Activated CD4-positive, alpha-beta T cell treated with anti-CD3 and anti-CD28 coated beads, Interleukin-2, amount 10 ng/mL, durations not matched to agents 7 days and 5 days (primary cell): ENCODE results near the gene LPA. TPM values are rescaled to one million over a fixed set of nuclear protein-coding genes. Genes with fewer than 3 reads are reported as not detected.
"Not testable (repeated sequence)": the region's sequence is repeated elsewhere in the genome, so short reads cannot be mapped to it uniquely, and the experiment has no call there.

Experiments
- CTCF ChIA-PET: fragments of 350-600 bp; sonication (Branson Sonifier 250); formaldehyde crosslinking; loops from one replicate; lab custom pipeline; 2021; ENCODE audit warnings: antibody characterized with exemption; lab: Charles Lee
- POLR2A ChIA-PET: fragments of 350-600 bp; sonication (Branson Sonifier 250); formaldehyde crosslinking; loops from one replicate; lab custom pipeline; 2021; ENCODE audit warnings: antibody characterized with exemption; lab: Charles Lee
- DNase-seq: peaks from one replicate; pipeline ENCODE4 v3.0.0-alpha.2; 2020
- H3K27ac Mint-ChIP-seq: one replicate; pipeline ENCODE4 v1.8.0; 2021; ENCODE audit warnings: mild to moderate bottlenecking, moderate library complexity, mixed read lengths
- H3K27me3 Mint-ChIP-seq: one replicate; pipeline ENCODE4 v1.8.0; 2021; ENCODE audit warnings: mixed read lengths
- H3K36me3 Mint-ChIP-seq: one replicate; pipeline ENCODE4 v1.8.0; 2021; ENCODE audit warnings: low read depth, mixed read lengths
- H3K4me1 Mint-ChIP-seq: one replicate; pipeline ENCODE4 v1.8.0; 2021; ENCODE audit warnings: mixed read lengths
- H3K4me3 Mint-ChIP-seq: one replicate; pipeline ENCODE4 v1.8.0; 2021; ENCODE audit warnings: mild to moderate bottlenecking, moderate library complexity, mixed read lengths
- H3K9me3 Mint-ChIP-seq: one replicate; pipeline ENCODE4 v1.8.0; 2021; ENCODE audit warnings: mixed read lengths
- total RNA-seq, 2 experiments: library from RNA; stranded (reverse); gene quantifications; one replicate each; pipeline ENCODE4 v1.2.3, GENCODE V29; 2021

The LPA gene
- total RNA-seq, 2 experiments from 2014 or later, result not detected

- peaks cover 2% of the 10 kb centered on the region for H3K27me3 Mint-ChIP-seq
- CTCF ChIA-PET, result no interaction called here
- DNase-seq, result no peak
- POLR2A ChIA-PET, result no interaction called here
- H3K9me3 Mint-ChIP-seq, result no peaks in the 10 kb centered on the region
- no peaks in the 10 kb centered on the region for H3K4me1 Mint-ChIP-seq
- H3K4me3 Mint-ChIP-seq, result no peak overlapping the region
- H3K27ac Mint-ChIP-seq, result no peak overlapping the region
- H3K36me3 Mint-ChIP-seq, result no peaks in the 10 kb centered on the region
These were observed 77.7 kb downstream of the LPA start for GRCh38 chr6:160586374-160586773.

GRCh38 chr6:160583794-160584193, 80.3 kb downstream of the LPA start:
- Mint-ChIP-seq H3K4me3 (no peak overlapping the region), H3K9me3 (no peaks in the 10 kb centered on the region), H3K36me3 (no peaks in the 10 kb centered on the region), H3K27me3 (peaks cover 2% of the 10 kb centered on the region), H3K4me1 (no peaks in the 10 kb centered on the region), H3K27ac (no peak overlapping the region)
- ChIA-PET CTCF (no interaction called here), POLR2A (no interaction called here)
- no peak for DNase-seq

- POLR2A ChIA-PET, result no interaction called here
These were observed 82.7 kb downstream of the LPA start for GRCh38 chr6:160581406-160581805.

GRCh38 chr6:160578515-160578914, 85.6 kb downstream of the LPA start:
- CTCF ChIA-PET, DNase-seq, POLR2A ChIA-PET: not testable (repeated sequence)

More at GRCh38 chr6:160581406-160581805, 82.7 kb downstream of the LPA start:
- Mint-ChIP-seq H3K9me3 (no peaks in the 10 kb centered on the region), H3K4me3 (no peak overlapping the region), H3K4me1 (no peaks in the 10 kb centered on the region), H3K27me3 (peaks cover 2% of the 10 kb centered on the region), H3K27ac (no peak overlapping the region), H3K36me3 (no peaks in the 10 kb centered on the region)
- CTCF ChIA-PET, result no interaction called here
- DNase-seq, result no peak

GRCh38 chr6:160573943-160574342, 90.1 kb downstream of the LPA start:
- CTCF ChIA-PET, result no interaction called here
- no peak for DNase-seq
- Mint-ChIP-seq H3K27me3 (no peaks in the 10 kb centered on the region), H3K4me3 (no peak overlapping the region), H3K36me3 (no peaks in the 10 kb centered on the region), H3K27ac (no peak overlapping the region), H3K4me1 (no peaks in the 10 kb centered on the region), H3K9me3 (no peaks in the 10 kb centered on the region)
- POLR2A ChIA-PET, result no interaction called here

More at GRCh38 chr6:160578515-160578914, 85.6 kb downstream of the LPA start:
- not testable (repeated sequence) for H3K27ac Mint-ChIP-seq, H3K27me3 Mint-ChIP-seq, H3K9me3 Mint-ChIP-seq, H3K36me3 Mint-ChIP-seq, H3K4me3 Mint-ChIP-seq, H3K4me1 Mint-ChIP-seq

GRCh38 chr6:160571201-160571600, 92.9 kb downstream of the LPA start:
- H3K9me3 Mint-ChIP-seq, POLR2A ChIA-PET, CTCF ChIA-PET, H3K27ac Mint-ChIP-seq, H3K36me3 Mint-ChIP-seq, H3K4me1 Mint-ChIP-seq, H3K4me3 Mint-ChIP-seq, H3K27me3 Mint-ChIP-seq, DNase-seq: not testable (repeated sequence)

- Mint-ChIP-seq H3K36me3 (no peaks in the 10 kb centered on the region), H3K27ac (no peak overlapping the region), H3K4me1 (no peaks in the 10 kb centered on the region), H3K27me3 (peaks cover 10% of the 10 kb centered on the region), H3K9me3 (no peaks in the 10 kb centered on the region), H3K4me3 (no peak overlapping the region)
- no peak for DNase-seq
- POLR2A ChIA-PET, result no interaction called here
- CTCF ChIA-PET, result interaction anchor here (0.7 to 1.1 kb wide), 2 partner anchors 11 kb away, joined by 3 read pairs; no protein-coding TSS in a partner anchor
These were observed 119.3 kb downstream of the LPA start for GRCh38 chr6:160544802-160545201.

- no peaks in the 10 kb centered on the region for H3K9me3 Mint-ChIP-seq
These were observed 128.8 kb downstream of the LPA start for GRCh38 chr6:160535270-160535669.

GRCh38 chr6:160534050-160534696, 129.9 kb downstream of the LPA start:
- ChIA-PET CTCF (interaction anchor here (0.5 to 4.7 kb wide), 8 partner anchors 9 to 396 kb away, joined by 3 to 28 read pairs (median 4); no protein-coding TSS in a partner anchor), POLR2A (no interaction called here)
- H3K27ac Mint-ChIP-seq, result no peak overlapping the region
- peaks cover 2% of the 10 kb centered on the region for H3K9me3 Mint-ChIP-seq
- no peaks in the 10 kb centered on the region for H3K36me3 Mint-ChIP-seq
- peaks cover 20% of the 10 kb centered on the region for H3K27me3 Mint-ChIP-seq
- H3K4me1 Mint-ChIP-seq, result no peaks in the 10 kb centered on the region
- H3K4me3 Mint-ChIP-seq, result no peak overlapping the region
- peak; percentile 52 for DNase-seq

More at GRCh38 chr6:160535270-160535669, 128.8 kb downstream of the LPA start:
- H3K4me3 Mint-ChIP-seq, result no peak overlapping the region
- no peaks in the 10 kb centered on the region for H3K36me3 Mint-ChIP-seq
- H3K27ac Mint-ChIP-seq, result no peak overlapping the region
- H3K27me3 Mint-ChIP-seq, result peaks cover 11% of the 10 kb centered on the region
- no peak for DNase-seq
- H3K4me1 Mint-ChIP-seq, result no peaks in the 10 kb centered on the region
- ChIA-PET POLR2A (no interaction called here), CTCF (interaction anchor here (0.8 kb wide), 1 partner anchor 74 kb away, joined by 3 read pairs; no protein-coding TSS in a partner anchor)

- Mint-ChIP-seq H3K4me1 (no peaks in the 10 kb centered on the region), H3K27ac (no peak overlapping the region), H3K4me3 (no peak overlapping the region), H3K36me3 (no peaks in the 10 kb centered on the region), H3K27me3 (peaks cover 33% of the 10 kb centered on the region), H3K9me3 (peaks cover 5% of the 10 kb centered on the region)
- ChIA-PET POLR2A (no interaction called here), CTCF (interaction anchor here (0.6 to 4.7 kb wide), 4 partner anchors 11 to 1178 kb away, joined by 3 to 28 read pairs (median 6); no protein-coding TSS in a partner anchor)
- no peak for DNase-seq
These were observed 131.8 kb downstream of the LPA start for GRCh38 chr6:160532315-160532714.

- H3K27me3 Mint-ChIP-seq, result peaks cover 37% of the 10 kb centered on the region
- H3K4me1 Mint-ChIP-seq, result no peaks in the 10 kb centered on the region
- H3K36me3 Mint-ChIP-seq, result no peaks in the 10 kb centered on the region
- no peak overlapping the region for H3K27ac Mint-ChIP-seq
- POLR2A ChIA-PET, result no interaction called here
- DNase-seq, result no peak
- CTCF ChIA-PET, result interaction anchor here (0.7 to 4.7 kb wide), 2 partner anchors 11 to 353 kb away, joined by 4 to 28 read pairs; no protein-coding TSS in a partner anchor
- H3K4me3 Mint-ChIP-seq, result no peak overlapping the region
- H3K9me3 Mint-ChIP-seq, result peaks cover 5% of the 10 kb centered on the region
These were observed 132.2 kb downstream of the LPA start for GRCh38 chr6:160531826-160532225.

GRCh38 chr6:160529524-160529923, 134.6 kb downstream of the LPA start:
- CTCF ChIA-PET, DNase-seq, POLR2A ChIA-PET, H3K4me3 Mint-ChIP-seq, H3K36me3 Mint-ChIP-seq, H3K4me1 Mint-ChIP-seq, H3K9me3 Mint-ChIP-seq, H3K27ac Mint-ChIP-seq: not testable (repeated sequence)
- H3K27me3 Mint-ChIP-seq, result peaks cover 50% of the 10 kb centered on the region

GRCh38 chr6:160523223-160523622, 140.9 kb downstream of the LPA start:
- no peak overlapping the region for H3K4me3 Mint-ChIP-seq
- H3K36me3 Mint-ChIP-seq, result no peaks in the 10 kb centered on the region
- no peak for DNase-seq
- POLR2A ChIA-PET, result no interaction called here
- CTCF ChIA-PET, result no interaction called here
- H3K9me3 Mint-ChIP-seq, result no peaks in the 10 kb centered on the region
- H3K27ac Mint-ChIP-seq, result no peak overlapping the region
- peaks cover 19% of the 10 kb centered on the region for H3K4me1 Mint-ChIP-seq
- peaks cover 42% of the 10 kb centered on the region for H3K27me3 Mint-ChIP-seq
